ENCODE results near the gene BEX2. TPM values are rescaled to one million over a fixed set of nuclear protein-coding genes. Genes with fewer than 3 reads are reported as not detected.

BEX2 gene
- total RNA-seq, 2 donors from 2014 or later = 41.2 to 79.0 TPM

- Histone ChIP-seq H3K4me1 (replicated peaks) (no peaks in the 10 kb centered on the region), H3K36me3 (no peaks in the 10 kb centered on the region), H3K9me3 (no peaks in the 10 kb centered on the region), H3K4me3 (no peak overlapping the region), H3K27me3 (replicated peaks; ENCODE audit: insufficient read depth) (no peaks in the 10 kb centered on the region), H3K27ac (no peak overlapping the region)
- no peak for DNase-seq (ENCODE audit: low spot score)
- no peak for TF ChIP-seq POLR2AphosphoS5 (IDR thresholded peaks at IDR 0.05)
- no peak for TF ChIP-seq POLR2A (IDR thresholded peaks at IDR 0.05)
- TF ChIP-seq CTCF (IDR thresholded peaks at IDR 0.05) = no peak
- intact Hi-C loops (cut with DNase I) = loop anchor here (10.0 kb wide), 1 partner anchor 124 kb away; the partner anchor contains the start of gene BEX4
- 75% methylated on average over 3 of the region's 3 CpGs for WGBS
These were observed 27.9 kb upstream of the BEX2 start for GRCh38 chrX:103338663-103339062.

GRCh38 chrX:103330681-103331288, 20.0 kb upstream of the BEX2 start:
- no peak for TF ChIP-seq POLR2A (IDR thresholded peaks at IDR 0.05)
- no peak for TF ChIP-seq CTCF (IDR thresholded peaks at IDR 0.05)
- no peak for TF ChIP-seq POLR2AphosphoS5 (IDR thresholded peaks at IDR 0.05)
- peak overlapping the region in 1 of 2 donors; percentile 10 for H3K4me3 ChIP-seq
- DNase-seq (ENCODE audit: low spot score) = no peak
- H3K9me3 ChIP-seq = no peaks in the 10 kb centered on the region
- H3K27me3 ChIP-seq (replicated peaks; ENCODE audit: insufficient read depth) = no peaks in the 10 kb centered on the region
- whole genome bisulfite sequencing = 11% methylated on average over 21 of the region's 21 CpGs
- no peaks in the 10 kb centered on the region for H3K36me3 ChIP-seq
- H3K4me1 ChIP-seq (replicated peaks) = no peaks in the 10 kb centered on the region
- H3K27ac ChIP-seq = no peak overlapping the region
- intact Hi-C loops (cut with DNase I) = loop anchor here (10.0 kb wide), 1 partner anchor 116 kb away; the partner anchor contains the start of gene BEX4

DNA sequence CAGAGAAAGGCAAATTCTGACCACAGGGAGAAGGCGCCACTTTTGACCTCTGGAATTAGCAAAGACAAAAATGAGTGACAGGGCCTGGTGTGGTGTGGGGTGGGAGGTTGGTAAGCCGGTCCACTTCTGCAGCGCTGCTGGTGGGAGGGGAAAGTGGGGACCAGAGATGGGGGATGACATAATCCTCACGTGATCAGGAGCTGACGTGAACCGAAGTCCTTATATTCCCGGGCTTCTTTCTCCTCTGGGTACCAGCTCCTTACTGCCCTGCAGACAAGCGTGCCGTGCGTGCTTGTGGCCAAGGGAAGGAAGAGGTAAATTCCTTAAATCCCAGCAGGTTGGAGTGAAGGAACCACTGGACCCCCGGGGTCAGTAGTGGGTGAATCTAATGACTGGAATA, 19.2 kb upstream of the BEX2 start, which contains the start of gene TCEAL7:
Gene TCEAL7, plus strand, starts transcription at position 249 of the 400 bp plus-strand sequence. CDS start 1,165 bp downstream, outside the sequence.
- intact Hi-C loops (cut with DNase I) = loop anchor here (10.0 kb wide), 1 partner anchor 115 kb away; the partner anchor contains the start of gene BEX4
- H3K27me3 ChIP-seq (replicated peaks; ENCODE audit: insufficient read depth) = no peaks in the 10 kb centered on the region
- TF ChIP-seq CTCF (IDR thresholded peaks at IDR 0.05) (no peak), POLR2A (IDR thresholded peaks at IDR 0.05) (no peak), POLR2AphosphoS5 (IDR thresholded peaks at IDR 0.05) (no peak)
- H3K36me3 ChIP-seq = no peaks in the 10 kb centered on the region
- DNase-seq (ENCODE audit: low spot score) = no peak
- 15% methylated on average over 11 of the region's 11 CpGs for WGBS
- no peaks in the 10 kb centered on the region for H3K4me1 ChIP-seq (replicated peaks)
- H3K27ac ChIP-seq = no peak within 1 kb of the TSS
- H3K9me3 ChIP-seq = no peaks in the 10 kb centered on the region
- H3K4me3 ChIP-seq = peak within 1 kb of the TSS in 1 of 2 donors; percentile 10

GRCh38 chrX:103311399-103311780, 600 bp upstream of the BEX2 start:
- H3K27me3 ChIP-seq (replicated peaks; ENCODE audit: insufficient read depth) = no peaks in the 10 kb centered on the region
- TF ChIP-seq POLR2AphosphoS5 (IDR thresholded peaks at IDR 0.05) (no peak), CTCF (IDR thresholded peaks at IDR 0.05) (no peak), POLR2A (IDR thresholded peaks at IDR 0.05) (no peak)
- H3K27ac ChIP-seq = no peak overlapping the region
- no peaks in the 10 kb centered on the region for H3K36me3 ChIP-seq
- H3K4me1 ChIP-seq (replicated peaks) = no peaks in the 10 kb centered on the region
- 60% methylated on average over 3 of the region's 3 CpGs for WGBS
- no peaks in the 10 kb centered on the region for H3K9me3 ChIP-seq
- no peak for DNase-seq (ENCODE audit: low spot score)
- intact Hi-C loops (cut with DNase I) = no loop called here
- H3K4me3 ChIP-seq = no peak overlapping the region

All from prostate gland (tissue), 2 donors.